ENCODE results near the gene CSF3R.

CSF3R gene

DNA sequence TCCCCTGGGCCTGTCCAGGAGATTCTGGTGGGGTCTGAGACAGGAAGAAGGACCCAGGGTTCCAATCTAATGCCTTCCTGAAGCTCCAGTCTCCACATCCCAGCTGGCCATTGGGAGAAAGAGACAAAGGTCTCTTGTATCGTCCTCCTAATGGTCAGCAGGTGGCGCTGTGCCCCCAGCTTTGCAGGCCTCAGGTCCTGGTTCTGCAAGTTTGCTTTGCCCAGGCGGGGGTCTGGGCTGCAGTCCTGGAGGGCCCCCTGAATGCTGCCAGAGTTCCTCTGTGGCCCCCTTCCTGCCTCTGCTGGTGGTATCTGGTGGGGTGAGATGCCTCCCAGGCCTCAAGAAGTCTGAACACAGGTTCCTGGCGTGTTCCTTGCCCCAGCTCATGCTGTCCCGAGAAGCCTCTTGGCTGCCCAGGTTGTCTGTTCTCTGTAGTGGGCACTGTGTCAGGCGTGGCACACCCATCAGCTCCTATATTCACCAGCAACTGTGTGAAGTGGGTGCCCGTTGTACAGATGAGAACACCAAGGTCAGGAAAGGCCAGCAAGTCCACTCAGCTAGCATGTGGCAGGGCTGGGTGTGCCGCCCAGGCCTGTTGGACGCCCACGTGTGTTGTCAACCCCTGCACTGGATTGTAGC lies 33.8 kb upstream of the CSF3R start:
- TF ChIP-seq, protein P1, sequence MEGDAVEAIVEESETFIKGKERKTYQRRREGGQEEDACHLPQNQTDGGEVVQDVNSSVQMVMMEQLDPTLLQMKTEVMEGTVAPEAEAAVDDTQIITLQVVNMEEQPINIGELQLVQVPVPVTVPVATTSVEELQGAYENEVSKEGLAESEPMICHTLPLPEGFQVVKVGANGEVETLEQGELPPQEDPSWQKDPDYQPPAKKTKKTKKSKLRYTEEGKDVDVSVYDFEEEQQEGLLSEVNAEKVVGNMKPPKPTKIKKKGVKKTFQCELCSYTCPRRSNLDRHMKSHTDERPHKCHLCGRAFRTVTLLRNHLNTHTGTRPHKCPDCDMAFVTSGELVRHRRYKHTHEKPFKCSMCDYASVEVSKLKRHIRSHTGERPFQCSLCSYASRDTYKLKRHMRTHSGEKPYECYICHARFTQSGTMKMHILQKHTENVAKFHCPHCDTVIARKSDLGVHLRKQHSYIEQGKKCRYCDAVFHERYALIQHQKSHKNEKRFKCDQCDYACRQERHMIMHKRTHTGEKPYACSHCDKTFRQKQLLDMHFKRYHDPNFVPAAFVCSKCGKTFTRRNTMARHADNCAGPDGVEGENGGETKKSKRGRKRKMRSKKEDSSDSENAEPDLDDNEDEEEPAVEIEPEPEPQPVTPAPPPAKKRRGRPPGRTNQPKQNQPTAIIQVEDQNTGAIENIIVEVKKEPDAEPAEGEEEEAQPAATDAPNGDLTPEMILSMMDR (IDR thresholded peaks at IDR 0.05; ENCODE audit: insufficient read depth, low read length, poor library complexity, severe bottlenecking): peak; percentile 92
- Histone ChIP-seq H3K36me3 (ENCODE audit: control insufficient read depth, insufficient read depth, low read length) (no peaks in the 10 kb centered on the region), H3K4me3 (replicated peaks; ENCODE audit: low read depth, low read length) (no peak overlapping the region), H3K27me3 (replicated peaks; ENCODE audit: control insufficient read depth, insufficient read depth, low read length) (peaks cover 1% of the 10 kb centered on the region; the same call in 1 of the 2 replicates)
- DNase-seq (ENCODE audit: extremely low read depth, insufficient read length): peak; percentile 27

DNA sequence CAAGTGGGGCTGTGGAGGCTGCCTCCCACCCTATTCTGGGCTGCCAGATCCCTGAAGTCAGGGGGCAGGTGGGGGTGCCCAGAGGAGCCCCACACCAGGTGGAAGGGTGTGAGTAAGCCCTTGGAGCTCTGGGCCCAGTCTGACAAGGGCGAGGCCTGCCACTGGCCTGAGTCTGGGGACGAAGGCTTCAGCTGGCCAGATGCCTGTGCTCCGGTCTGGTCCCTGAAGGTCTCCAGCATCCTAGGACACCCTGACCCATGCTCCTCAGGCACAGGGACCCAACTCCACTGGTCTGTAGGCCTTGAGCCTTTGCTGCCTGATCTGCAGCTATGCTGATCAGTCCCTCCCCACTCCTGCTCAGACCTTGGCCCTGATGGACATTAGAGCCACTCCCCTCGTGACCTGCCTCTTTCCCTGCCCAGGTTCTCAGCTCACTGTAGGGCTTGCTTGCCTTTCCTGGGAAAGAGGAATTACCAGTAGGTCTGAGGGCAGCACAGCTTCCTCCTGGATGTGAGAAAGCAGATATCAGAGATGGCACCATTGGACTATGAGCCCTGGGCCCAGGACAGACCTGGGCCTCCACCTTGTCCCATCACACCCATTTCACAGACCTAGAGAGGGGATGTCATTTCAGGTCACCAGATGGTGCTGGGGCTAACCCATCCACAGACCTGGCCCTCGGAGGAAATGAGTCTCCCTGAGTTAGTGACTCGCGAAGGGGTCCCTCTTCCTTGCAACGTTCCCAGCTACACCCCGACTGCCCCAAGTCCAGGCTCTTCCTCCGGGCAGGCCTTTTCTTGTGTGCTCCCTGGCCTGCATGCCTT lies 32.8 kb upstream of the CSF3R start:
- Histone ChIP-seq H3K36me3 (ENCODE audit: control insufficient read depth, insufficient read depth, low read length) (no peaks in the 10 kb centered on the region), H3K4me3 (replicated peaks; ENCODE audit: low read depth, low read length) (no peak overlapping the region), H3K27me3 (replicated peaks; ENCODE audit: control insufficient read depth, insufficient read depth, low read length) (peaks cover 1% of the 10 kb centered on the region; the same call in 1 of the 2 replicates)
- TF ChIP-seq, protein P1 (IDR thresholded peaks at IDR 0.05; ENCODE audit: insufficient read depth, low read length, poor library complexity, severe bottlenecking): no peak
- DNase-seq (ENCODE audit: extremely low read depth, insufficient read length): no peak

DNA sequence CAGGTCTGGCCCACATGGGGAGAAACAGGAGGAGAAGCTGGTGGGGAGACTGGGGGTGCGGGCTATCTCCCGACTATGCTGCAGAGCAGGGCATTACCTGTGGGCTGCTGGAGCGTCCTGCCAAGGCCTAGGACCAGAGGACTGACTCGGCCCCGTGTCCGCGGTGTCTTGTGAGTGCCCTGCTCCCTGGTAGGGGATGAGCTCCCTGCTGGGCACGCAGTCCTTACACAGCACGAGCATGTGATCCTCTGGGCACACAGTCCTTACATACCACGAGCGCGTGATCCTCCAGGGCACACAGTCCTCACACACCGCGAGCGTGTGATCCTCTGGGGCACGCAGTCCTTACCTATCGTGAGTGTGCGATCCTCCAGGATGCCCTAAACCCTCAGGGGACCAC lies 31.8 kb upstream of the CSF3R start:
- TF ChIP-seq, protein P1 (IDR thresholded peaks at IDR 0.05; ENCODE audit: insufficient read depth, low read length, poor library complexity, severe bottlenecking): no peak

DNA sequence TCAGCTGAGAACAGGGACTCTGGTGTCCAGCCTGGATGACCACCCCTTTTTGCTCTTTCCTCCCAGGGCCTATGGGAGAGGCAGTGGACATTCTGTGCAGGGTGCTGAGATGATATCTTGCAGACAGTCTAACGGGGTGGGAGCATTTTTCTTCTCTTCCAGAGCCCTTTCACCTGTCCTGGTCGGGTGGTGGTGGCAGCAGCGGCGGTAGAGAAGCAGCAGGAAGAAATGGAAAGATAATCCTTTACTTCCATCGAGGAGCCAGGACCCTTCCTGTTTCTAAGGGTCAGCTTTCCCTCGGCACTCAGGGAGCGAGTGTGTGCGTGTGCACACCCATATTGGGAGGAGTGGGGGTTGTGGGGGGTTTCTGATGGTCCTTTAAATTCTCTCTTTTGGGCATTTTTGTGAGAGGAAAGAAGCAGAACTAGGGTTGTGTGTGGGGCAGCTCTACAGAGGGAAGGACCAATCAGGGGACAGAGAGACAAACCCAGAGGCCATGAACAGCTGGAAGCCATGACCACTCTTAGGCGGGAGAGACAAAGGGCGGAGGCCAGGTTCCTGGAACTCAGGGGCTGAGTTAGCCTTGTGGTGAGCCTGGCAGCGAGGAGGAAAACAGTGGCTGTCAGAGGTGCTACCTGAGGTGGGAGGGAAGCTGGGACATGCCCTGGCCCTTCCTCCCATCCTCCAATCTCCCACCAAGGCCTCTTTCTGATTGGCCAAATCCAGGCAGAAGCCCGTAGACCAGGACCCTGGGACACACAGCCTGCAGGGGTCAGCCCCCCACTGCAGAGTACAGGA lies 31.2 kb upstream of the CSF3R start:
- Histone ChIP-seq H3K27me3 (replicated peaks; ENCODE audit: control insufficient read depth, insufficient read depth, low read length) (peaks cover 1% of the 10 kb centered on the region; the same call in 1 of the 2 replicates), H3K36me3 (ENCODE audit: control insufficient read depth, insufficient read depth, low read length) (no peaks in the 10 kb centered on the region), H3K4me3 (replicated peaks; ENCODE audit: low read depth, low read length) (no peak overlapping the region)
- DNase-seq (ENCODE audit: extremely low read depth, insufficient read length): no peak
- TF ChIP-seq, protein P1 (IDR thresholded peaks at IDR 0.05; ENCODE audit: insufficient read depth, low read length, poor library complexity, severe bottlenecking): no peak

More for the DNA sequence above, 31.8 kb upstream of the CSF3R start:
- DNase-seq (ENCODE audit: extremely low read depth, insufficient read length): no peak
- Histone ChIP-seq H3K4me3 (replicated peaks; ENCODE audit: low read depth, low read length) (no peak overlapping the region), H3K27me3 (replicated peaks; ENCODE audit: control insufficient read depth, insufficient read depth, low read length) (peaks cover 1% of the 10 kb centered on the region; the same call in 1 of the 2 replicates), H3K36me3 (ENCODE audit: control insufficient read depth, insufficient read depth, low read length) (no peaks in the 10 kb centered on the region)

DNA sequence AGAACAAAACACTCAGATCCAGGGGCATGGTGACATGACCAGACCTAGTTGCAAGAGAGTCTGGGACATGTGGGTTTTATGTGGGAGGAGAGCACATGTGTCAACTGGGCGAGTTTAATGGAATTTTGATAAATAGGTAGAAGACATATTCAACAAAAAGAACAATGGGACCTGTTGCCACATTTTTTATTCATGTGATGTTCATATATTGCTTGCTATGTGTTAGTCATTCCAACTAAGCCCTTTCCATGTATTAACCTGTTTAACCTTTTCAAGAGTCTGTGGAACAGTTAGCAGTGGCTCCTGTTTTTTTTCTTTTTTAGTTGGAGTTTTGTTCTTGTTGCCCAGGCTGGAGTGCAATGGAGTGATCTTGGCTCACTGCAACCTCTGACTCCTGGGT lies 30.1 kb upstream of the CSF3R start:
- H3K36me3 ChIP-seq (ENCODE audit: control insufficient read depth, insufficient read depth, low read length): no peaks in the 10 kb centered on the region
- TF ChIP-seq, protein P1 (IDR thresholded peaks at IDR 0.05; ENCODE audit: insufficient read depth, low read length, poor library complexity, severe bottlenecking): no peak
- no peak overlapping the region for H3K4me3 ChIP-seq (replicated peaks; ENCODE audit: low read depth, low read length)
- no peak for DNase-seq (ENCODE audit: extremely low read depth, insufficient read length)
- peaks cover 1% of the 10 kb centered on the region; the same call in 1 of the 2 replicates for H3K27me3 ChIP-seq (replicated peaks; ENCODE audit: control insufficient read depth, insufficient read depth, low read length)
